A549 (cell line): Measurements from ENCODE around the gene ITM2C. TPM values are rescaled to one million over a fixed set of nuclear protein-coding genes. Genes with fewer than 3 reads are reported as not detected.

ENCODE experiments used
- ATAC-seq, 2 experiments: fragments of 200-7000 bp in 1 of 2; fragments of >200 bp in 1 of 2; cut with Nextera tagmentation in 1 of 2; cut with Tn5 transposase in 1 of 2; 3 replicates each; pipeline versions ENCODE4 v1.8.0 to v1.9.1; 2018 to 2020; ENCODE audit warnings: mild to moderate bottlenecking in 1 of 2, moderate library complexity in 1 of 2
- CTCF ChIA-PET: fragments of 300-600 bp; sonication (Branson Sonifier 250); formaldehyde crosslinking; extraction: SDS; loops from one replicate; lab custom pipeline; 2021; ENCODE audit warnings: antibody characterized with exemption, inconsistent platforms; lab: Yijun Ruan, JAX
- POLR2A ChIA-PET: fragments of 350-600 bp; formaldehyde crosslinking; extraction: SDS; loops from one replicate; lab custom pipeline; 2021; ENCODE audit warnings: antibody characterized with exemption, inconsistent platforms; lab: Yijun Ruan, JAX
- DNase-seq, 2 experiments: peaks; one replicate each; pipeline versions ENCODE4 v3.0.0 to v3.0.0-alpha.2; 2011 to 2016; ENCODE audit warnings: low read depth in 1 of 2, low spot score in 1 of 2
- FAIRE-seq: peaks from 2 replicates; lab custom pipeline; 2011; peaks lifted over from hg19 to GRCh38; lab: Jason Lieb, UNC
- H3K27ac ChIP-seq, 2 experiments: fragments of >200 bp; sonication (Bioruptor Twin); formaldehyde crosslinking; 3 replicates each; pipeline ENCODE4 v1.5.1; 2016 to 2017
- H3K4me1 ChIP-seq: fragments of >200 bp; sonication (Bioruptor Twin); formaldehyde crosslinking; 3 replicates; pipeline ENCODE4 v1.6.1; 2016
- H3K4me2 ChIP-seq: fragments of >200 bp; sonication (Bioruptor Twin); formaldehyde crosslinking; 3 replicates; pipeline ENCODE4 v1.6.1; 2016
- H3K4me3 ChIP-seq: fragments of >200 bp; sonication (Bioruptor Twin); formaldehyde crosslinking; 3 replicates; pipeline ENCODE4 v1.5.1; 2016
- H3K9me3 ChIP-seq: fragments of >200 bp; sonication (Bioruptor Twin); formaldehyde crosslinking; 3 replicates; pipeline ENCODE4 v1.6.1; 2016
- CEBPB ChIP-seq, 2 experiments: fragments of >200 bp in 1 of 2; sonication (Bioruptor Twin) in 1 of 2; formaldehyde crosslinking in 1 of 2; IDR thresholded peaks; 2 replicates each; pipeline ENCODE4 v1.6.1; 2012 to 2016
- CHD2 ChIP-seq: fragments of 150-350 bp; IDR thresholded peaks from 2 replicates; pipeline ENCODE4 v1.6.1; 2014; ENCODE audit warnings: low read length; ENCODE audit not compliant: partially characterized antibody
- CHD4 ChIP-seq: fragments of 200-600 bp; sonication (generic); IDR thresholded peaks from 2 replicates; pipeline ENCODE4 v1.6.1; 2016; ENCODE audit warnings: antibody characterized with exemption, mild to moderate bottlenecking, borderline replicate concordance
- EP300 ChIP-seq, 2 experiments: fragments of >200 bp; sonication (Bioruptor Twin); formaldehyde crosslinking; IDR thresholded peaks; 2 replicates in 1 of 2; 3 replicates in 1 of 2; pipeline ENCODE4 v1.6.1; 2016 to 2017
- FOSB ChIP-seq: fragments of 250-450 bp; sonication (Bioruptor Pico); IDR thresholded peaks from 2 replicates; pipeline ENCODE4 v1.5.0; 2020; ENCODE audit warnings: mild to moderate bottlenecking, moderate library complexity
- FOXS1 ChIP-seq: fragments of 250-450 bp; sonication (Bioruptor Pico); IDR thresholded peaks from 2 replicates; pipeline ENCODE4 v1.5.0; 2020; ENCODE audit warnings: mild to moderate bottlenecking, moderate library complexity
- HOXB13 ChIP-seq: fragments of 250-450 bp; sonication (Bioruptor Pico); IDR thresholded peaks from 2 replicates; pipeline ENCODE4 v1.5.0; 2020; ENCODE audit warnings: low read depth, mild to moderate bottlenecking, moderate library complexity
- HOXB5 ChIP-seq: fragments of 250-450 bp; sonication (Bioruptor Pico); IDR thresholded peaks from 2 replicates; pipeline ENCODE4 v1.5.0; 2020; ENCODE audit warnings: mild to moderate bottlenecking, moderate library complexity
- JUN ChIP-seq, 2 experiments: fragments of >200 bp; sonication (Bioruptor Twin); formaldehyde crosslinking; IDR thresholded peaks; 2 replicates in 1 of 2; 3 replicates in 1 of 2; pipeline ENCODE4 v1.6.1; 2016 to 2017
- KDM1A ChIP-seq: fragments of 200-600 bp; sonication (generic); IDR thresholded peaks from 2 replicates; pipeline ENCODE4 v1.6.1; 2016; ENCODE audit warnings: low read depth, mild to moderate bottlenecking
- MAFK ChIP-seq: fragments of 450-650 bp; IDR thresholded peaks from 2 replicates; pipeline ENCODE4 v1.6.1; 2014; ENCODE audit not compliant: partially characterized antibody
- MAX ChIP-seq: IDR thresholded peaks from 2 replicates; pipeline ENCODE4 v1.6.1; 2012
- WGBS: methylation state at CpG from one replicate; pipeline ENCODE4 v1.1.6; 2017; ENCODE audit errors: missing lambda C conversion rate; 5-methylcytosine and 5-hydroxymethylcytosine counted together
- polyA plus RNA-seq, 4 experiments: library from polyadenylated mRNA; depleted of rRNA in 3 of 4; stranded (reverse); fragments of >200 nt; fragmentation: RNase III in 1 of 4; extraction: RNeasy Plus Mini Kit Qiagen cat#74134 plus additional on column Dnase treatment in 1 of 4; gene quantifications; 2 replicates in 3 of 4; 3 replicates in 1 of 4; pipeline ENCODE4 v1.2.3, GENCODE V29; 2011 to 2017
- TF ChIP-seq, protein P1 (sequence below): fragments of 450-650 bp; IDR thresholded peaks from 2 replicates; pipeline ENCODE4 v1.6.1; 2014; ENCODE audit warnings: antibody characterized with exemption
- TF ChIP-seq, protein P2 (sequence below): IDR thresholded peaks from 2 replicates; pipeline ENCODE4 v1.6.1; 2012; ENCODE audit warnings: low read depth, borderline replicate concordance
- TF ChIP-seq, protein P3 (sequence below): IDR thresholded peaks from 2 replicates; pipeline ENCODE4 v1.6.1; 2012

Gene ITM2C
- polyA plus RNA-seq, 2 of the 4 experiments (the other 2 are of a cell fraction), result 84.0 to 88.1 TPM

GRCh38 chr2:230908595-230909191 is 44.0 kb downstream of the ITM2C start:
- H3K27ac ChIP-seq, result peak overlapping the region in 1 of 2 experiments; percentile 68; a peak in 4 of 6 replicates
- ATAC-seq, result peak; percentile 59 to 71
- TF ChIP-seq CEBPB (IDR thresholded peaks at IDR 0.05), result no peak
- TF ChIP-seq MAFK, result peak; percentile 17
- TF ChIP-seq FOXS1, result no peak
- TF ChIP-seq EP300 (IDR thresholded peaks at IDR 0.05), result no peak
- no peak for TF ChIP-seq HOXB13 (CRISPR knock-in tag)
- TF ChIP-seq, all 56 proteins: peak for 1
- Histone ChIP-seq H3K9me3 (no peaks in the 10 kb centered on the region), H3K4me3 (no peak overlapping the region), H3K4me2 (peak overlapping the region; percentile 46), H3K4me1 (peaks cover 12% of the 10 kb centered on the region)
- ChIA-PET CTCF (interaction anchor here (1.4 to 4.2 kb wide), 2 partner anchors 78 to 194 kb away, joined by 3 to 34 read pairs; no protein-coding TSS in a partner anchor), POLR2A (no interaction called here)
- 41% methylated on average over 10 of the region's 10 CpGs for WGBS
- DNase-seq (peak; percentile 33 to 58), FAIRE-seq (no peak)

DNA sequence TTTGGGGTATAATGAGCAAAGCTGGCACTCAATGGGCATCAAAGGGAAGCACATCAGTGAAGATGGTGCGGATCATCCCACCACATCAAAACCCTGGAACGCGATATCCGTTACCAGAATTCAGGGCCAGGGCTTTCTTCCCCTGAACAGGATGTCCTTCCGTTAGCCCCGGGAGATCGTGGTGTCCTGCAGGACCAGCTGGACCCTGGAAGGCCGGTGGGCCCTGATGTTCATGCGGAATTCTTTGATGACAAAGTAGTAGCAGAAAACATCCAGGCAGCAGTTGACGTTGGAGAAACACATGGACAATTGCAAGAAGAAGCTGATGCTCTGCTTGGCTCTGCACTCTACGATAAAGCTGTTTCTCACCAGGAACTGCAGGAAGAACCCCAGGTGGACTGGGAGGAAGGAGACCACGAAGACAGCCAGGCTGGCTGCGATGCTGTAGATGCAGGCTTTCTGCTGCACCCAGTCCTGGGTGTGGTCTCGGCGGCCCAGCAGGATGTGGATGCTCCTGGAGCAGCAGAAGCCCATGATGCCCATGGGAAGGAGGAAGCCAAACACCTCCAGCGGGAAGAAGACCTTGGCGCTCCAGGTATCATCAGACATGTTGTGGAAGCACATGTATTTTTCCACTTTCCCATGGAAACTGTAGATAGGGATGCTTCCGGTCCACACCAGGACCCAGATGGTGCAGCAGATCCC is 45.3 kb downstream of the ITM2C start:
- DNase-seq, result no peak
- CTCF ChIA-PET, result interaction anchor here (0.6 kb wide), 1 partner anchor 25 kb away, joined by 3 read pairs; no protein-coding TSS in a partner anchor
- no peak overlapping the region for H3K27ac ChIP-seq
- H3K4me3 ChIP-seq, result no peak overlapping the region
- POLR2A ChIA-PET, result no interaction called here
- no peaks in the 10 kb centered on the region for H3K9me3 ChIP-seq
- no peak for ATAC-seq
- no peak overlapping the region for H3K4me2 ChIP-seq
- WGBS, result 89% methylated on average over 18 of the region's 18 CpGs
- no peak for FAIRE-seq
- peaks cover 12% of the 10 kb centered on the region for H3K4me1 ChIP-seq
- TF ChIP-seq CHD2 (no peak), FOXS1 (no peak), KDM1A (no peak), CEBPB (IDR thresholded peaks at IDR 0.05) (no peak), FOSB (CRISPR knock-in tag) (no peak), CHD4 (no peak)
- TF ChIP-seq, protein P1, sequence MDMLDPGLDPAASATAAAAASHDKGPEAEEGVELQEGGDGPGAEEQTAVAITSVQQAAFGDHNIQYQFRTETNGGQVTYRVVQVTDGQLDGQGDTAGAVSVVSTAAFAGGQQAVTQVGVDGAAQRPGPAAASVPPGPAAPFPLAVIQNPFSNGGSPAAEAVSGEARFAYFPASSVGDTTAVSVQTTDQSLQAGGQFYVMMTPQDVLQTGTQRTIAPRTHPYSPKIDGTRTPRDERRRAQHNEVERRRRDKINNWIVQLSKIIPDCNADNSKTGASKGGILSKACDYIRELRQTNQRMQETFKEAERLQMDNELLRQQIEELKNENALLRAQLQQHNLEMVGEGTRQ, result no peak
- TF ChIP-seq, protein P2, sequence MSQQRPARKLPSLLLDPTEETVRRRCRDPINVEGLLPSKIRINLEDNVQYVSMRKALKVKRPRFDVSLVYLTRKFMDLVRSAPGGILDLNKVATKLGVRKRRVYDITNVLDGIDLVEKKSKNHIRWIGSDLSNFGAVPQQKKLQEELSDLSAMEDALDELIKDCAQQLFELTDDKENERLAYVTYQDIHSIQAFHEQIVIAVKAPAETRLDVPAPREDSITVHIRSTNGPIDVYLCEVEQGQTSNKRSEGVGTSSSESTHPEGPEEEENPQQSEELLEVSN, result no peak
- TF ChIP-seq, all 56 proteins: peak for 0

- POLR2A ChIA-PET, result no interaction called here
- ATAC-seq, result no peak
- no peak overlapping the region for H3K4me3 ChIP-seq
- TF ChIP-seq, protein P3, sequence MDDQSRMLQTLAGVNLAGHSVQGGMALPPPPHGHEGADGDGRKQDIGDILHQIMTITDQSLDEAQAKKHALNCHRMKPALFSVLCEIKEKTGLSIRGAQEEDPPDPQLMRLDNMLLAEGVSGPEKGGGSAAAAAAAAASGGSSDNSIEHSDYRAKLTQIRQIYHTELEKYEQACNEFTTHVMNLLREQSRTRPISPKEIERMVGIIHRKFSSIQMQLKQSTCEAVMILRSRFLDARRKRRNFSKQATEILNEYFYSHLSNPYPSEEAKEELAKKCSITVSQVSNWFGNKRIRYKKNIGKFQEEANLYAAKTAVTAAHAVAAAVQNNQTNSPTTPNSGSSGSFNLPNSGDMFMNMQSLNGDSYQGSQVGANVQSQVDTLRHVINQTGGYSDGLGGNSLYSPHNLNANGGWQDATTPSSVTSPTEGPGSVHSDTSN, result no peak
- TF ChIP-seq MAFK, result peak; percentile 91
- TF ChIP-seq, all 56 proteins: peak for 1
- no peak overlapping the region for H3K27ac ChIP-seq
- CTCF ChIA-PET, result interaction anchor here (0.9 to 5.2 kb wide), 3 partner anchors 9 to 76 kb away, joined by 4 to 20 read pairs (median 12); no protein-coding TSS in a partner anchor
- no peaks in the 10 kb centered on the region for H3K9me3 ChIP-seq
- no peak overlapping the region for H3K4me2 ChIP-seq
- H3K4me1 ChIP-seq, result peaks cover 12% of the 10 kb centered on the region
- DNase-seq, result no peak
- FAIRE-seq, result no peak
- WGBS, result 79% methylated on average over 13 of the region's 13 CpGs
Observed at GRCh38 chr2:230910546-230911177, 45.9 kb downstream of the ITM2C start.

DNA sequence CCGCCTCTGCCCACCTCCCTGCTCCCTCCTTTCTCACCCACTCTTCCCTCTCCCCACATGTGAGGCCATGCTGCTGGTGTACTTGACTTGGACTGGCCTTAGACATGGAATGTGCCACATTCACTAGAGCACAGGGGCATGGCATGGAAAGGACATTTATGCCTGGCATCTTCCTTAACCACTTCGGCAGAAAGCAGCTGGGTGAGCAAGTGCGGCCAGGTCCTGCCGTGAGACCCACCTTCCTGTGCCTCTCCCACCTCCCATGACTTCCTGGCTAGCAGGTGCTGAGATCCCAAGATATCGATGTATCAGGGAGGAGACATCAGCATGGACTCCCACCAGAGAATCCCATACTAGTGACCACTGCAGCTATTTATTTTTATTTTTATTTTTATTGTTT is 47.3 kb downstream of the ITM2C start:
- POLR2A ChIA-PET, result no interaction called here
- H3K27ac ChIP-seq, result no peak overlapping the region
- H3K4me1 ChIP-seq, result peaks cover 12% of the 10 kb centered on the region
- H3K4me3 ChIP-seq, result no peak overlapping the region
- no peak overlapping the region for H3K4me2 ChIP-seq
- TF ChIP-seq CEBPB (IDR thresholded peaks at IDR 0.05) (no peak), EP300 (IDR thresholded peaks at IDR 0.05) (no peak), JUN (IDR thresholded peaks at IDR 0.05) (no peak), HOXB5 (CRISPR knock-in tag) (no peak), KDM1A (no peak), MAX (no peak)
- FAIRE-seq (no peak), ATAC-seq (no peak), DNase-seq (no peak)
- 87% methylated on average over 5 of the region's 5 CpGs for WGBS
- CTCF ChIA-PET, result interaction anchor here (3.0 to 5.2 kb wide), 2 partner anchors 10 to 75 kb away, joined by 12 to 20 read pairs; no protein-coding TSS in a partner anchor
- no peaks in the 10 kb centered on the region for H3K9me3 ChIP-seq
